SK-N-SH (cell line): ENCODE results near the gene HIPK1. TPM values are rescaled to one million over a fixed set of nuclear protein-coding genes. Genes with fewer than 3 reads are reported as not detected.

Experiments used
- CTCF ChIA-PET: fragments of 300-600, 350-600 bp; formaldehyde crosslinking; extraction: SDS; loops from one replicate; lab custom pipeline; 2021; lab: Yijun Ruan, JAX
- POLR2A ChIA-PET: fragments of 350-600 bp; sonication (Branson Sonifier 250); formaldehyde crosslinking; extraction: SDS; loops from one replicate; lab custom pipeline; 2020; ENCODE audit warnings: antibody characterized with exemption, inconsistent platforms; lab: Yijun Ruan, JAX
- DNase-seq: peaks from one replicate; pipeline ENCODE4 v3.0.0; 2012
- H2AFZ ChIP-seq: fragments of 200-600 bp; sonication (generic); 2 replicates; pipeline ENCODE4 v1.8.1; 2016; ENCODE audit warnings: antibody characterized with exemption, mild to moderate bottlenecking, low read depth
- H3F3A ChIP-seq: fragments of 200-600 bp; sonication (generic); replicated peaks from 2 replicates; pipeline ENCODE3; 2016; ENCODE audit warnings: antibody characterized with exemption, mild to moderate bottlenecking; ENCODE audit not compliant: insufficient read depth
- H3K27ac ChIP-seq, 2 experiments: fragments of 200-500 bp in 1 of 2; fragments of 200-600 bp in 1 of 2; sonication (Bioruptor generic) in 1 of 2; sonication (generic), shearing (Covaris generic) in 1 of 2; 2 replicates each; pipeline versions ENCODE4 v1.5.1 to v1.6.1; 2014 to 2016; ENCODE audit warnings: low read depth in 2 of 2, inconsistent platforms in 1 of 2, low read length in 1 of 2, mild to moderate bottlenecking in 1 of 2, mixed read lengths in 1 of 2
- H3K27me3 ChIP-seq: fragments of 200-600 bp; sonication (generic), shearing (Covaris generic); 2 replicates; pipeline ENCODE4 v1.6.1; 2016; ENCODE audit warnings: mixed run types; ENCODE audit not compliant: insufficient read depth
- H3K36me3 ChIP-seq, 2 experiments: fragments of 200-500 bp in 1 of 2; fragments of 200-600 bp in 1 of 2; sonication (Bioruptor generic) in 1 of 2; sonication (generic) in 1 of 2; replicated peaks in 1 of 2; 2 replicates each; pipeline versions ENCODE3 to v1.5.1; 2014 to 2016; ENCODE audit warnings: low read length in 1 of 2, mild to moderate bottlenecking in 1 of 2; ENCODE audit not compliant: insufficient read depth in 2 of 2, control insufficient read depth in 1 of 2
- H3K4me1 ChIP-seq, 2 experiments: fragments of 200-500 bp in 1 of 2; fragments of 200-600 bp in 1 of 2; sonication (Bioruptor generic) in 1 of 2; sonication (generic), shearing (Covaris generic) in 1 of 2; 2 replicates each; pipeline versions ENCODE4 v1.5.1 to v1.6.1; 2014 to 2016; ENCODE audit warnings: low read depth in 1 of 2, low read length in 1 of 2, mixed run types in 1 of 2; ENCODE audit not compliant: insufficient read depth in 2 of 2, control insufficient read depth in 1 of 2
- H3K4me2 ChIP-seq: fragments of 200-600 bp; sonication (generic), shearing (Covaris generic); 2 replicates; pipeline ENCODE4 v1.6.1; 2017; ENCODE audit warnings: mixed run types
- H3K4me3 ChIP-seq, 2 experiments: fragments of 200-500 bp in 1 of 2; fragments of 200-600 bp in 1 of 2; sonication (Bioruptor generic) in 1 of 2; sonication (generic), shearing (Covaris generic) in 1 of 2; 2 replicates each; pipeline versions ENCODE4 v1.5.1 to v1.8.1; 2014 to 2016; ENCODE audit warnings: low read depth in 2 of 2, inconsistent platforms in 1 of 2, low read length in 1 of 2, mild to moderate bottlenecking in 1 of 2, mixed read lengths in 1 of 2, moderate library complexity in 1 of 2
- H3K79me2 ChIP-seq: fragments of 200-600 bp; sonication (generic); 2 replicates; pipeline ENCODE4 v1.8.1; 2017; ENCODE audit warnings: mild to moderate bottlenecking; ENCODE audit not compliant: insufficient read depth
- H3K9ac ChIP-seq: fragments of 200-600 bp; sonication (generic); 2 replicates; pipeline ENCODE4 v1.6.1; 2017; ENCODE audit warnings: mixed run types
- H3K9me2 ChIP-seq: fragments of 200-600 bp; sonication (generic); 2 replicates; pipeline ENCODE4 v1.6.1; 2017; ENCODE audit warnings: mixed run types
- H3K9me3 ChIP-seq: fragments of 200-600 bp; sonication (generic); 2 replicates; pipeline ENCODE4 v1.6.1; 2017; ENCODE audit warnings: mixed run types, mild to moderate bottlenecking, moderate library complexity
- H4K20me1 ChIP-seq: fragments of 200-600 bp; sonication (generic); 2 replicates; pipeline ENCODE4 v1.6.1; 2017; ENCODE audit warnings: mild to moderate bottlenecking, mixed run types; ENCODE audit not compliant: insufficient read depth
- CHD2 ChIP-seq: fragments of 150-350 bp; IDR thresholded peaks from 2 replicates; pipeline ENCODE4 v1.6.1; 2018; ENCODE audit warnings: low read length; ENCODE audit not compliant: partially characterized antibody
- EP300 ChIP-seq, 2 experiments: IDR thresholded peaks; 2 replicates each; pipeline versions ENCODE4 v1.4.0 to v1.6.1; 2012; ENCODE audit warnings: borderline replicate concordance in 1 of 2, low read depth in 1 of 2, low read length in 1 of 2
- GABPA ChIP-seq: IDR thresholded peaks from 2 replicates; pipeline ENCODE4 v1.4.0; 2012; ENCODE audit warnings: low read depth, mild to moderate bottlenecking
- RXRA ChIP-seq: IDR thresholded peaks from 2 replicates; pipeline ENCODE4 v1.4.0; 2012; ENCODE audit warnings: low read depth, mild to moderate bottlenecking, borderline replicate concordance
- SIN3A ChIP-seq: IDR thresholded peaks from 2 replicates; pipeline ENCODE4 v1.6.1; 2012; ENCODE audit warnings: low read depth, mild to moderate bottlenecking, low read length, moderate library complexity, borderline replicate concordance
- TCF12 ChIP-seq: IDR thresholded peaks from 2 replicates; pipeline ENCODE4 v1.4.0; 2012
- TEAD4 ChIP-seq: IDR thresholded peaks from 2 replicates; pipeline ENCODE4 v1.4.0; 2012; ENCODE audit warnings: mild to moderate bottlenecking, borderline replicate concordance; ENCODE audit not compliant: insufficient read depth
- YY1 ChIP-seq: IDR thresholded peaks from 2 replicates; pipeline ENCODE4 v1.4.0; 2012; ENCODE audit warnings: low read depth, mild to moderate bottlenecking
- WGBS: methylation state at CpG from one replicate; pipeline ENCODE4 v1.1.6; 2017; ENCODE audit warnings: low lambda C conversion rate; 5-methylcytosine and 5-hydroxymethylcytosine counted together
- polyA plus RNA-seq, 3 experiments: library from polyadenylated mRNA; depleted of rRNA; stranded (reverse); fragments of >200 nt; gene quantifications; 2 replicates each; pipeline ENCODE4 v1.2.3, GENCODE V29; 2012
- TF ChIP-seq, protein P1 (sequence below): fragments of 200-600 bp; sonication (generic); IDR thresholded peaks from 2 replicates; pipeline ENCODE4 v1.6.1; 2017; ENCODE audit warnings: antibody characterized with exemption, mild to moderate bottlenecking, moderate library complexity
- TF ChIP-seq, protein P2 (sequence below): fragments of 150-350 bp; IDR thresholded peaks from 2 replicates; pipeline ENCODE4 v1.6.1; 2017; ENCODE audit warnings: antibody characterized with exemption, low read length, low read depth, borderline replicate concordance
- TF ChIP-seq, protein P3 (sequence below): IDR thresholded peaks from 2 replicates; pipeline ENCODE4 v1.4.0; 2012; ENCODE audit warnings: low read depth, borderline replicate concordance

The HIPK1 gene
- polyA plus RNA-seq, 1 of the 3 experiments (the other 2 are of a cell fraction): 7.1 TPM

DNA sequence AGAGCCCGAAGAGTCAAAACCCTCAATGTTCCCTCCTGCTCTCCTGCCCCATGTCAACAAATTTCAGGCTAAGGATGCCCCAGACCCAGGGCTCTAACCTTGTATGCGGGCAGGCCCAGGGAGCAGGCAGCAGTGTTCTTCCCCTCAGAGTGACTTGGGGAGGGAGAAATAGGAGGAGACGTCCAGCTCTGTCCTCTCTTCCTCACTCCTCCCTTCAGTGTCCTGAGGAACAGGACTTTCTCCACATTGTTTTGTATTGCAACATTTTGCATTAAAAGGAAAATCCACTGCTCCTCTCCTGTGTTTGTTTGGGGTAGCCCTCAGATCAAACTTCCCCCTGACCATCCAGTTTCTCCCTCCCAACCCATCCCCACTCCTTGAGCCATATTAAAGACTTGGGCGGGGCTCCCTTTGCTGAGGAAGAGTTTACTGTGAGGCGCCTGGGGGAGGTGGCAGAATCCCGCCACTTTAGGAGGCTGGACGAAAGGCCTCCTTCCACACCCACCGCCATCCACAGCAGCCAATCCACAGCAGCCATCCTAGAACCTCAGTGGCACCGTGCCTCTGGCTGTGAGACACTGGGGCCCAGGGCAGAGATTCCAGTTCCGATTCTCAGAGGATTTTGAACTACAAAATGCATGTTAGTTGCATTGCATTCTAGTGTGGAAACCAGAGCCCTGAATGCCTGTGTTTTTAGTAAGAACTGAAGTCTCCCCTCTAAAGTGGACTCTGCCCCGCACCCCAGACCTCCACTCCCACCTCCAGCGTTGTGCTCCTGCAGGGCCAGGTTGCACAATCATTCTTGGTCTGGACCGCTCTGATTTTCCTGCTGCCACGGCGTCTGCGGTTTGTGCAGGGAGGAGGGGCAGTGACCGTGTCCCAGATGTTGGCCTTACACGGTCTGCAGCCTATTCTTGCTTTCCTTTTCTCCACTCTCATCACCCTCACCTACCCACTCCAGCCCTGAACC lies 53.1 kb downstream of the HIPK1 start:
- CTCF ChIA-PET: interaction anchor here (0.9 to 7.9 kb wide), 4 partner anchors 52 to 300 kb away, joined by 3 to 104 read pairs (median 10); no protein-coding TSS in a partner anchor
- Histone ChIP-seq H3K4me3 (no peak overlapping the region), H3K36me3 (no peaks in the 10 kb centered on the region), H3K4me2 (peak overlapping the region; percentile 69; the same call in 1 of the 2 replicates), H3K4me1 (peaks cover 32 to 34% of the 10 kb centered on the region in 2 experiments)
- peak; percentile 39 for DNase-seq
- TF ChIP-seq CHD2 (peak; percentile 49), EP300 (IDR thresholded peaks at IDR 0.05; ENCODE audit: borderline replicate concordance in 1 of 2, low read depth in 1 of 2, low read length in 1 of 2) (peak in 1 of 2 experiments; percentile 43; a peak in 1 of 4 replicates), TCF12 (peak; percentile 63), GABPA (no peak)
- TF ChIP-seq, protein P1, sequence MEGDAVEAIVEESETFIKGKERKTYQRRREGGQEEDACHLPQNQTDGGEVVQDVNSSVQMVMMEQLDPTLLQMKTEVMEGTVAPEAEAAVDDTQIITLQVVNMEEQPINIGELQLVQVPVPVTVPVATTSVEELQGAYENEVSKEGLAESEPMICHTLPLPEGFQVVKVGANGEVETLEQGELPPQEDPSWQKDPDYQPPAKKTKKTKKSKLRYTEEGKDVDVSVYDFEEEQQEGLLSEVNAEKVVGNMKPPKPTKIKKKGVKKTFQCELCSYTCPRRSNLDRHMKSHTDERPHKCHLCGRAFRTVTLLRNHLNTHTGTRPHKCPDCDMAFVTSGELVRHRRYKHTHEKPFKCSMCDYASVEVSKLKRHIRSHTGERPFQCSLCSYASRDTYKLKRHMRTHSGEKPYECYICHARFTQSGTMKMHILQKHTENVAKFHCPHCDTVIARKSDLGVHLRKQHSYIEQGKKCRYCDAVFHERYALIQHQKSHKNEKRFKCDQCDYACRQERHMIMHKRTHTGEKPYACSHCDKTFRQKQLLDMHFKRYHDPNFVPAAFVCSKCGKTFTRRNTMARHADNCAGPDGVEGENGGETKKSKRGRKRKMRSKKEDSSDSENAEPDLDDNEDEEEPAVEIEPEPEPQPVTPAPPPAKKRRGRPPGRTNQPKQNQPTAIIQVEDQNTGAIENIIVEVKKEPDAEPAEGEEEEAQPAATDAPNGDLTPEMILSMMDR: no peak
- TF ChIP-seq, all 33 proteins: peak for 3
- Histone ChIP-seq H3K9ac (no peak overlapping the region), H3F3A (peaks cover 16% of the 10 kb centered on the region), H3K27ac (peak overlapping the region in 1 of 2 experiments; percentile 17; a peak in 1 of 4 replicates), H3K9me2 (no peaks in the 10 kb centered on the region), H3K9me3 (no peaks in the 10 kb centered on the region), H3K79me2 (no peaks in the 10 kb centered on the region), H3K27me3 (no peaks in the 10 kb centered on the region), H2AFZ (no peak overlapping the region), H4K20me1 (no peaks in the 10 kb centered on the region)
- 55% methylated on average over 13 of the region's 18 CpGs for WGBS
- POLR2A ChIA-PET: no interaction called here

GRCh38 chr1:113982949-113983348 lies 53.8 kb downstream of the HIPK1 start:
- H3K4me1 ChIP-seq: peaks cover 25 to 34% of the 10 kb centered on the region in 2 experiments
- H3K9ac ChIP-seq: no peak overlapping the region
- no peaks in the 10 kb centered on the region for H3K36me3 ChIP-seq
- H3K4me2 ChIP-seq: peak overlapping the region; percentile 69; the same call in 1 of the 2 replicates
- H3K4me3 ChIP-seq: no peak overlapping the region
- DNase-seq: no peak
- TF ChIP-seq YY1 (no peak), RXRA (no peak), EP300 (IDR thresholded peaks at IDR 0.05; ENCODE audit: borderline replicate concordance in 1 of 2, low read depth in 1 of 2, low read length in 1 of 2) (no peak), SIN3A (no peak), TEAD4 (no peak)
- TF ChIP-seq, protein P2, sequence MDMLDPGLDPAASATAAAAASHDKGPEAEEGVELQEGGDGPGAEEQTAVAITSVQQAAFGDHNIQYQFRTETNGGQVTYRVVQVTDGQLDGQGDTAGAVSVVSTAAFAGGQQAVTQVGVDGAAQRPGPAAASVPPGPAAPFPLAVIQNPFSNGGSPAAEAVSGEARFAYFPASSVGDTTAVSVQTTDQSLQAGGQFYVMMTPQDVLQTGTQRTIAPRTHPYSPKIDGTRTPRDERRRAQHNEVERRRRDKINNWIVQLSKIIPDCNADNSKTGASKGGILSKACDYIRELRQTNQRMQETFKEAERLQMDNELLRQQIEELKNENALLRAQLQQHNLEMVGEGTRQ: no peak
- TF ChIP-seq, protein P3, sequence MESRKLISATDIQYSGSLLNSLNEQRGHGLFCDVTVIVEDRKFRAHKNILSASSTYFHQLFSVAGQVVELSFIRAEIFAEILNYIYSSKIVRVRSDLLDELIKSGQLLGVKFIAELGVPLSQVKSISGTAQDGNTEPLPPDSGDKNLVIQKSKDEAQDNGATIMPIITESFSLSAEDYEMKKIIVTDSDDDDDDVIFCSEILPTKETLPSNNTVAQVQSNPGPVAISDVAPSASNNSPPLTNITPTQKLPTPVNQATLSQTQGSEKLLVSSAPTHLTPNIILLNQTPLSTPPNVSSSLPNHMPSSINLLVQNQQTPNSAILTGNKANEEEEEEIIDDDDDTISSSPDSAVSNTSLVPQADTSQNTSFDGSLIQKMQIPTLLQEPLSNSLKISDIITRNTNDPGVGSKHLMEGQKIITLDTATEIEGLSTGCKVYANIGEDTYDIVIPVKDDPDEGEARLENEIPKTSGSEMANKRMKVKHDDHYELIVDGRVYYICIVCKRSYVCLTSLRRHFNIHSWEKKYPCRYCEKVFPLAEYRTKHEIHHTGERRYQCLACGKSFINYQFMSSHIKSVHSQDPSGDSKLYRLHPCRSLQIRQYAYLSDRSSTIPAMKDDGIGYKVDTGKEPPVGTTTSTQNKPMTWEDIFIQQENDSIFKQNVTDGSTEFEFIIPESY: no peak
- POLR2A ChIA-PET: no interaction called here
- no peaks in the 10 kb centered on the region for H3K27me3 ChIP-seq
- peaks cover 11% of the 10 kb centered on the region for H3F3A ChIP-seq
- CTCF ChIA-PET: interaction anchor here (4.3 kb wide), 1 partner anchor 300 kb away, joined by 18 read pairs; no protein-coding TSS in a partner anchor
- WGBS: 83% methylated on average over 5 of the region's 5 CpGs
- H3K27ac ChIP-seq: no peak overlapping the region
- no peaks in the 10 kb centered on the region for H4K20me1 ChIP-seq
- H3K9me2 ChIP-seq: no peaks in the 10 kb centered on the region
- H2AFZ ChIP-seq: no peak overlapping the region
- no peaks in the 10 kb centered on the region for H3K9me3 ChIP-seq
- H3K79me2 ChIP-seq: no peaks in the 10 kb centered on the region
